Tibial artery (tissue), 4 donors: ENCODE results near the gene NDUFAF2.

ENCODE experiments used
- DNase-seq, 2 donors: peaks; one replicate each; pipeline ENCODE4 v3.0.0-alpha.2; 2019
- H3K27ac ChIP-seq, 2 donors: fragments of 200-600 bp; sonication (generic) in 1 of 2; 1 replicate in 1 of 2; 2 replicates in 1 of 2; pipeline ENCODE4 v1.5.1; 2018 to 2019; ENCODE audit warnings: mild to moderate bottlenecking in 1 of 2
- H3K27me3 ChIP-seq, 2 donors: fragments of 200-600 bp; sonication (generic) in 1 of 2; one replicate each; pipeline versions ENCODE4 v1.5.1 to v1.6.0; 2016 to 2019
- H3K36me3 ChIP-seq, 3 donors: fragments of 200-600 bp; sonication (generic) in 2 of 3; one replicate each; pipeline ENCODE4 v1.5.1; 2016 to 2019; ENCODE audit warnings: mild to moderate bottlenecking in 2 of 3
- H3K4me1 ChIP-seq, 4 donors: fragments of 200-600 bp; sonication (generic) in 2 of 4; 1 replicate in 3 of 4; 2 replicates in 1 of 4; pipeline ENCODE4 v1.5.1; 2016 to 2019
- H3K4me3 ChIP-seq, 2 donors: fragments of 200-600 bp; sonication (generic) in 1 of 2; 1 replicate in 1 of 2; 2 replicates in 1 of 2; pipeline ENCODE4 v1.5.1; 2018 to 2019; ENCODE audit warnings: mild to moderate bottlenecking in 2 of 2
- H3K9me3 ChIP-seq, 3 donors: fragments of 200-600 bp; sonication (generic) in 1 of 3; one replicate each; pipeline ENCODE4 v1.5.1; 2016 to 2019
- intact Hi-C: fragments of 100-400 bp; cut with DNase I; formaldehyde crosslinking; loops from one replicate; pipeline ENCODE4 v1.15.0; 2023; ENCODE audit warnings: low total_unique reads
- TF ChIP-seq, protein P1 (sequence below), 2 experiments: fragments of 200-600 bp in 1 of 2; fragments of 450-650 bp in 1 of 2; IDR thresholded peaks; one replicate each; pipeline ENCODE4 v1.5.1; 2017 to 2019; ENCODE audit warnings: antibody characterized with exemption in 2 of 2, mild to moderate bottlenecking in 1 of 2, moderate library complexity in 1 of 2

The NDUFAF2 gene

DNA sequence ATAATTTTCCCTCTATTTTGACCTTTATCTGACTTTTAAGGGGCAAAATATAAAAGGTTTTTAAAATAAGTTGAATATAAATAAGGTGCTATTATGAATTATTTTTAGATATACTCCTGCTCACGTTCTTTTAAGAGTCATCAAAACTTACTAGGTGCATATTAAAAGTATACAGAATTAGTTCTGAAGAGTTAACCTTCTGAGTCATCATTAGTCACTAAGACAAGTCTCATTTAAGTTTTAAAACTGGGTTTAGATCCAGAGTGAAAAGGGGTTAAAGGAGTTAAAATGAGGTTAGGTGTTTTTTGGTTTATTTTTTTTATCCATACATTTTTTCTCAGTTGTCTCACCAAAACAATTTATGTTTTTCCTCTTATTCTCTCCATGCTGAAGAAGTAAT is 175.5 kb downstream of the NDUFAF2 start:
- intact Hi-C loops: no loop called here
- no peak for DNase-seq
- Histone ChIP-seq H3K27ac (no peak overlapping the region), H3K4me3 (no peak overlapping the region), H3K9me3 (no peaks in the 10 kb centered on the region), H3K36me3 (no peaks in the 10 kb centered on the region), H3K27me3 (no peaks in the 10 kb centered on the region), H3K4me1 (no peaks in the 10 kb centered on the region)
- TF ChIP-seq, protein P1, sequence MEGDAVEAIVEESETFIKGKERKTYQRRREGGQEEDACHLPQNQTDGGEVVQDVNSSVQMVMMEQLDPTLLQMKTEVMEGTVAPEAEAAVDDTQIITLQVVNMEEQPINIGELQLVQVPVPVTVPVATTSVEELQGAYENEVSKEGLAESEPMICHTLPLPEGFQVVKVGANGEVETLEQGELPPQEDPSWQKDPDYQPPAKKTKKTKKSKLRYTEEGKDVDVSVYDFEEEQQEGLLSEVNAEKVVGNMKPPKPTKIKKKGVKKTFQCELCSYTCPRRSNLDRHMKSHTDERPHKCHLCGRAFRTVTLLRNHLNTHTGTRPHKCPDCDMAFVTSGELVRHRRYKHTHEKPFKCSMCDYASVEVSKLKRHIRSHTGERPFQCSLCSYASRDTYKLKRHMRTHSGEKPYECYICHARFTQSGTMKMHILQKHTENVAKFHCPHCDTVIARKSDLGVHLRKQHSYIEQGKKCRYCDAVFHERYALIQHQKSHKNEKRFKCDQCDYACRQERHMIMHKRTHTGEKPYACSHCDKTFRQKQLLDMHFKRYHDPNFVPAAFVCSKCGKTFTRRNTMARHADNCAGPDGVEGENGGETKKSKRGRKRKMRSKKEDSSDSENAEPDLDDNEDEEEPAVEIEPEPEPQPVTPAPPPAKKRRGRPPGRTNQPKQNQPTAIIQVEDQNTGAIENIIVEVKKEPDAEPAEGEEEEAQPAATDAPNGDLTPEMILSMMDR (IDR thresholded peaks at IDR 0.05): no peak

DNA sequence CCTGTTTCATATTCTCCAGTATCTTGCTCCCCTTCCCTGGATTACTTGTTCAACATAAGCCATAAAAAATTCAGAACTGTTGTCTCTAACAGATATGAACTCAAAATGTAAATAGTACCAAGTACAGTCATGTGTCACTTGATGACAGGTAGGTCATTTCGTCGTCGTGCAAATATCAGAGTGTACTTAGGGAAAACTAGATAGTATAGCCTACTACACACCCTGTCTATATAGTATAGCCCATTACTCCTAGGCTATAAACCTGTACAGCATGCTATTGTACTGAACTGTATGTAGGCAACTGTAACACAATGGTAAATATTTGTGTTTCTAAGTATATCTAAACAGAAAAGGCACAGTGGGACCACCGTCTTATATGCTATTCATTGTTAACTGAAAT is 178.1 kb downstream of the NDUFAF2 start:
- H3K9me3 ChIP-seq: no peaks in the 10 kb centered on the region
- H3K27me3 ChIP-seq: no peaks in the 10 kb centered on the region
- H3K4me1 ChIP-seq: no peaks in the 10 kb centered on the region
- no peaks in the 10 kb centered on the region for H3K36me3 ChIP-seq
- H3K27ac ChIP-seq: no peak overlapping the region
- no peak overlapping the region for H3K4me3 ChIP-seq
- DNase-seq: no peak
- TF ChIP-seq, protein P1 (IDR thresholded peaks at IDR 0.05): no peak
- intact Hi-C loops: no loop called here

DNA sequence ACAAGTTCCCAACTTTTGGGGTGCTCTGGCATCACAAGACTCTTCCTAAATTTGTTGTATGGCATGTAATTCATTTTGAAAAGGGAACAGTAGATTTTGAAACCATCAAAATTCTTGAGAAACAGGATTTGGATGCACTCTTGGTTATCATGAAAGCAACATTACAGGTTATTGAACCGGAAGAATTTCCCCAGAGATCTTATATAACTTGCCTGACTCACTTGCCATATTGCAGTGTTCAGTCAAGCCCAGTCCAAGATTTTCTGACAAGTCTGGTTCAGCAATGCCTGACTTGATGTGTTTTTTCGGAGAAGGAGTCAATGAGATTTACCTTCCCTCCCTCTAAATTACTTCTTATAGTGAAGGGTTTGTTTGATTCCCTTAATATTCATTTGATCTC is 185.3 kb downstream of the NDUFAF2 start:
- no peak for DNase-seq
- Histone ChIP-seq H3K4me1 (no peaks in the 10 kb centered on the region), H3K27me3 (no peaks in the 10 kb centered on the region), H3K36me3 (no peaks in the 10 kb centered on the region), H3K9me3 (no peaks in the 10 kb centered on the region), H3K27ac (no peak overlapping the region), H3K4me3 (no peak overlapping the region)
- intact Hi-C loops: no loop called here
- TF ChIP-seq, protein P1 (IDR thresholded peaks at IDR 0.05): no peak

DNA sequence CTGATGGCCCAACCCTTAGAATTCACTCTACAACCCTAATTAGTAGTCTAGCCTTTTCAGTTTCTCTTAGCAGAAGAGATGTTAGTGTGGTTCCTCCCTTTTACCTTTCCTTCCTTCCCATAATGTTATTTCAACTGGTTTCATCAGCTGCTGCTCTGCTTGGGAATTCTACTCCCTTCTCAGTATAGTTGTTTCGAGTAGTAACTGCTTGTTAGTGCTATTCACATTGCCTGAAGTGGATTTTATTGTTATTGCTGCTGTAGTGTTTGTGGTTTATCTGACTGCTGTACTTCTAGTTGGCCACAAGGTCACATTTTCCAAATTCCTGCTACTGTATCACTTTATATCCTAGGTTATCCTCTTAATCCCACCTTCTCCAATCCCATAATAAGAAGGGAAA is 187.6 kb downstream of the NDUFAF2 start:
- no peaks in the 10 kb centered on the region for H3K9me3 ChIP-seq
- H3K4me3 ChIP-seq: no peak overlapping the region
- no peaks in the 10 kb centered on the region for H3K36me3 ChIP-seq
- no peak overlapping the region for H3K27ac ChIP-seq
- no peaks in the 10 kb centered on the region for H3K4me1 ChIP-seq
- TF ChIP-seq, protein P1 (IDR thresholded peaks at IDR 0.05): no peak
- H3K27me3 ChIP-seq: no peaks in the 10 kb centered on the region
- DNase-seq: no peak
- intact Hi-C loops: no loop called here

DNA sequence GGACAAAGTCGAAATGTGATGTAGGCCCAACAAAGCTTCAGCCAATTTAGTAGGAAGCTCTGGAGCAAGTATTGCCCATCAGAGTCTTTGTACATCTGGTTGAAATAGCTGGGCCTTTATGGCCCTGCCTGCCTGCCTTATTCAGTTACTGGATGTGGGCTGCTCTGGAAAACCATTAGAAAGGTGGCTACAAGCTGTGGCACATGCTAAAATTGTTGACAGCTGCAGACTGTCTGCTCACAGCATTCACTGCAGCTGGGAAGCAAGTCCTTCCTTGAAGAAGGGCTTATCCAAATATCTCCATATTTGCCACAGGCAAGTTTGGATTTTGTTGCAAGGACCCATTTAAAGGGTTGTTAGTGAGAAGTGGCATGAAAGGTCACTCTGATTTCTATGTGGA is 192.8 kb downstream of the NDUFAF2 start:
- intact Hi-C loops: no loop called here
- H3K4me3 ChIP-seq: no peak overlapping the region
- TF ChIP-seq, protein P1 (IDR thresholded peaks at IDR 0.05): no peak
- no peak for DNase-seq
- no peaks in the 10 kb centered on the region for H3K36me3 ChIP-seq
- no peak overlapping the region for H3K27ac ChIP-seq
- no peaks in the 10 kb centered on the region for H3K9me3 ChIP-seq
- no peaks in the 10 kb centered on the region for H3K4me1 ChIP-seq
- H3K27me3 ChIP-seq: no peaks in the 10 kb centered on the region
